ENCODE results near the gene SYF2.

Gene SYF2

GRCh38 chr1:25204797-25205480 is 27.4 kb downstream of the SYF2 start:
- no peak overlapping the region for H3K4me3 ChIP-seq (ENCODE audit: low read depth, low read length)
- no peak overlapping the region for H3K27ac ChIP-seq (ENCODE audit: low read depth, low read length)
- H3K9me3 ChIP-seq (ENCODE audit: control insufficient read depth, insufficient read depth, low read length): no peaks in the 10 kb centered on the region
- H3K4me1 ChIP-seq (ENCODE audit: control insufficient read depth, insufficient read depth, low read length): peaks cover 4% of the 10 kb centered on the region; the same call in 1 of the 2 replicates
- H3K27me3 ChIP-seq (ENCODE audit: control insufficient read depth, insufficient read depth, low read length): no peaks in the 10 kb centered on the region
- no peaks in the 10 kb centered on the region for H3K36me3 ChIP-seq (ENCODE audit: control insufficient read depth, insufficient read depth, low read length)
- H3K9ac ChIP-seq (ENCODE audit: low read depth, low read length): no peak overlapping the region

- no peaks in the 10 kb centered on the region for H3K36me3 ChIP-seq (ENCODE audit: control insufficient read depth, insufficient read depth, low read length)
- H3K27me3 ChIP-seq (ENCODE audit: control insufficient read depth, insufficient read depth, low read length): no peaks in the 10 kb centered on the region
- no peak overlapping the region for H3K4me3 ChIP-seq (ENCODE audit: low read depth, low read length)
- no peaks in the 10 kb centered on the region for H3K9me3 ChIP-seq (ENCODE audit: control insufficient read depth, insufficient read depth, low read length)
- H3K4me1 ChIP-seq (ENCODE audit: control insufficient read depth, insufficient read depth, low read length): peaks cover 4% of the 10 kb centered on the region; the same call in 1 of the 2 replicates
- H3K27ac ChIP-seq (ENCODE audit: low read depth, low read length): no peak overlapping the region
- H3K9ac ChIP-seq (ENCODE audit: low read depth, low read length): no peak overlapping the region
Measured at GRCh38 chr1:25201006-25201405, 31.3 kb downstream of the SYF2 start.

GRCh38 chr1:25199819-25200620 is 32.3 kb downstream of the SYF2 start:
- Histone ChIP-seq H3K4me1 (ENCODE audit: control insufficient read depth, insufficient read depth, low read length) (peaks cover 4% of the 10 kb centered on the region; the same call in 1 of the 2 replicates), H3K36me3 (ENCODE audit: control insufficient read depth, insufficient read depth, low read length) (no peaks in the 10 kb centered on the region), H3K4me3 (ENCODE audit: low read depth, low read length) (no peak overlapping the region), H3K9ac (ENCODE audit: low read depth, low read length) (no peak overlapping the region), H3K9me3 (ENCODE audit: control insufficient read depth, insufficient read depth, low read length) (no peaks in the 10 kb centered on the region), H3K27ac (ENCODE audit: low read depth, low read length) (no peak overlapping the region), H3K27me3 (ENCODE audit: control insufficient read depth, insufficient read depth, low read length) (no peaks in the 10 kb centered on the region)

GRCh38 chr1:25198663-25199252 is 33.5 kb downstream of the SYF2 start:
- no peak overlapping the region for H3K4me3 ChIP-seq (ENCODE audit: low read depth, low read length)
- H3K27ac ChIP-seq (ENCODE audit: low read depth, low read length): no peak overlapping the region
- H3K27me3 ChIP-seq (ENCODE audit: control insufficient read depth, insufficient read depth, low read length): no peaks in the 10 kb centered on the region
- H3K9me3 ChIP-seq (ENCODE audit: control insufficient read depth, insufficient read depth, low read length): no peaks in the 10 kb centered on the region
- H3K9ac ChIP-seq (ENCODE audit: low read depth, low read length): no peak overlapping the region
- H3K4me1 ChIP-seq (ENCODE audit: control insufficient read depth, insufficient read depth, low read length): no peaks in the 10 kb centered on the region; the same call in 1 of the 2 replicates
- H3K36me3 ChIP-seq (ENCODE audit: control insufficient read depth, insufficient read depth, low read length): no peaks in the 10 kb centered on the region

- H3K27me3 ChIP-seq (ENCODE audit: control insufficient read depth, insufficient read depth, low read length): no peaks in the 10 kb centered on the region
- H3K9me3 ChIP-seq (ENCODE audit: control insufficient read depth, insufficient read depth, low read length): no peaks in the 10 kb centered on the region
- H3K4me1 ChIP-seq (ENCODE audit: control insufficient read depth, insufficient read depth, low read length): no peaks in the 10 kb centered on the region; the same call in 1 of the 2 replicates
- no peak overlapping the region for H3K27ac ChIP-seq (ENCODE audit: low read depth, low read length)
- H3K4me3 ChIP-seq (ENCODE audit: low read depth, low read length): no peak overlapping the region
- H3K36me3 ChIP-seq (ENCODE audit: control insufficient read depth, insufficient read depth, low read length): no peaks in the 10 kb centered on the region
- no peak overlapping the region for H3K9ac ChIP-seq (ENCODE audit: low read depth, low read length)
Measured at GRCh38 chr1:25197982-25198662, 34.2 kb downstream of the SYF2 start.

GRCh38 chr1:25197235-25197975 is 34.9 kb downstream of the SYF2 start:
- Histone ChIP-seq H3K27me3 (ENCODE audit: control insufficient read depth, insufficient read depth, low read length) (no peaks in the 10 kb centered on the region), H3K9ac (ENCODE audit: low read depth, low read length) (no peak overlapping the region)

GRCh38 chr1:25196830-25197229 is 35.5 kb downstream of the SYF2 start:
- no peak overlapping the region for H3K4me3 ChIP-seq (ENCODE audit: low read depth, low read length)
- H3K27ac ChIP-seq (ENCODE audit: low read depth, low read length): no peak overlapping the region
- no peak overlapping the region for H3K9ac ChIP-seq (ENCODE audit: low read depth, low read length)
- H3K36me3 ChIP-seq (ENCODE audit: control insufficient read depth, insufficient read depth, low read length): no peaks in the 10 kb centered on the region
- no peaks in the 10 kb centered on the region for H3K9me3 ChIP-seq (ENCODE audit: control insufficient read depth, insufficient read depth, low read length)
- H3K4me1 ChIP-seq (ENCODE audit: control insufficient read depth, insufficient read depth, low read length): no peaks in the 10 kb centered on the region; the same call in 1 of the 2 replicates
- no peaks in the 10 kb centered on the region for H3K27me3 ChIP-seq (ENCODE audit: control insufficient read depth, insufficient read depth, low read length)

More at GRCh38 chr1:25197235-25197975, 34.9 kb downstream of the SYF2 start:
- H3K36me3 ChIP-seq (ENCODE audit: control insufficient read depth, insufficient read depth, low read length): no peaks in the 10 kb centered on the region
- no peak overlapping the region for H3K27ac ChIP-seq (ENCODE audit: low read depth, low read length)
- no peaks in the 10 kb centered on the region for H3K9me3 ChIP-seq (ENCODE audit: control insufficient read depth, insufficient read depth, low read length)
- no peaks in the 10 kb centered on the region; the same call in 1 of the 2 replicates for H3K4me1 ChIP-seq (ENCODE audit: control insufficient read depth, insufficient read depth, low read length)
- no peak overlapping the region for H3K4me3 ChIP-seq (ENCODE audit: low read depth, low read length)

GRCh38 chr1:25195835-25196234 is 36.5 kb downstream of the SYF2 start:
- no peaks in the 10 kb centered on the region for H3K27me3 ChIP-seq (ENCODE audit: control insufficient read depth, insufficient read depth, low read length)

GRCh38 chr1:25194572-25195020 is 37.7 kb downstream of the SYF2 start:
- Histone ChIP-seq H3K4me1 (ENCODE audit: control insufficient read depth, insufficient read depth, low read length) (no peaks in the 10 kb centered on the region; the same call in 1 of the 2 replicates), H3K36me3 (ENCODE audit: control insufficient read depth, insufficient read depth, low read length) (no peaks in the 10 kb centered on the region), H3K4me3 (ENCODE audit: low read depth, low read length) (no peak overlapping the region), H3K27ac (ENCODE audit: low read depth, low read length) (no peak overlapping the region), H3K9ac (ENCODE audit: low read depth, low read length) (no peak overlapping the region), H3K9me3 (ENCODE audit: control insufficient read depth, insufficient read depth, low read length) (no peaks in the 10 kb centered on the region), H3K27me3 (ENCODE audit: control insufficient read depth, insufficient read depth, low read length) (no peaks in the 10 kb centered on the region)

More at GRCh38 chr1:25195835-25196234, 36.5 kb downstream of the SYF2 start:
- H3K4me3 ChIP-seq (ENCODE audit: low read depth, low read length): no peak overlapping the region
- H3K36me3 ChIP-seq (ENCODE audit: control insufficient read depth, insufficient read depth, low read length): no peaks in the 10 kb centered on the region
- no peaks in the 10 kb centered on the region; the same call in 1 of the 2 replicates for H3K4me1 ChIP-seq (ENCODE audit: control insufficient read depth, insufficient read depth, low read length)
- H3K9ac ChIP-seq (ENCODE audit: low read depth, low read length): no peak overlapping the region
- H3K27ac ChIP-seq (ENCODE audit: low read depth, low read length): no peak overlapping the region
- no peaks in the 10 kb centered on the region for H3K9me3 ChIP-seq (ENCODE audit: control insufficient read depth, insufficient read depth, low read length)

- Histone ChIP-seq H3K4me1 (ENCODE audit: control insufficient read depth, insufficient read depth, low read length) (no peaks in the 10 kb centered on the region; the same call in 1 of the 2 replicates), H3K9ac (ENCODE audit: low read depth, low read length) (no peak overlapping the region), H3K4me3 (ENCODE audit: low read depth, low read length) (no peak overlapping the region), H3K27ac (ENCODE audit: low read depth, low read length) (no peak overlapping the region), H3K36me3 (ENCODE audit: control insufficient read depth, insufficient read depth, low read length) (no peaks in the 10 kb centered on the region), H3K9me3 (ENCODE audit: control insufficient read depth, insufficient read depth, low read length) (no peaks in the 10 kb centered on the region), H3K27me3 (ENCODE audit: control insufficient read depth, insufficient read depth, low read length) (no peaks in the 10 kb centered on the region)
Measured at GRCh38 chr1:25194054-25194453, 38.2 kb downstream of the SYF2 start.
